GM18870 (cell line): ENCODE results near the gene EEFSEC.

Experiments used
- ATAC-seq: cut with Tn5 transposase; IDR thresholded peaks from one replicate; pipeline ENCODE4 v1.9.1; 2021; ENCODE audit warnings: moderate library complexity; ENCODE audit not compliant: unreplicated experiment

EEFSEC gene

DNA sequence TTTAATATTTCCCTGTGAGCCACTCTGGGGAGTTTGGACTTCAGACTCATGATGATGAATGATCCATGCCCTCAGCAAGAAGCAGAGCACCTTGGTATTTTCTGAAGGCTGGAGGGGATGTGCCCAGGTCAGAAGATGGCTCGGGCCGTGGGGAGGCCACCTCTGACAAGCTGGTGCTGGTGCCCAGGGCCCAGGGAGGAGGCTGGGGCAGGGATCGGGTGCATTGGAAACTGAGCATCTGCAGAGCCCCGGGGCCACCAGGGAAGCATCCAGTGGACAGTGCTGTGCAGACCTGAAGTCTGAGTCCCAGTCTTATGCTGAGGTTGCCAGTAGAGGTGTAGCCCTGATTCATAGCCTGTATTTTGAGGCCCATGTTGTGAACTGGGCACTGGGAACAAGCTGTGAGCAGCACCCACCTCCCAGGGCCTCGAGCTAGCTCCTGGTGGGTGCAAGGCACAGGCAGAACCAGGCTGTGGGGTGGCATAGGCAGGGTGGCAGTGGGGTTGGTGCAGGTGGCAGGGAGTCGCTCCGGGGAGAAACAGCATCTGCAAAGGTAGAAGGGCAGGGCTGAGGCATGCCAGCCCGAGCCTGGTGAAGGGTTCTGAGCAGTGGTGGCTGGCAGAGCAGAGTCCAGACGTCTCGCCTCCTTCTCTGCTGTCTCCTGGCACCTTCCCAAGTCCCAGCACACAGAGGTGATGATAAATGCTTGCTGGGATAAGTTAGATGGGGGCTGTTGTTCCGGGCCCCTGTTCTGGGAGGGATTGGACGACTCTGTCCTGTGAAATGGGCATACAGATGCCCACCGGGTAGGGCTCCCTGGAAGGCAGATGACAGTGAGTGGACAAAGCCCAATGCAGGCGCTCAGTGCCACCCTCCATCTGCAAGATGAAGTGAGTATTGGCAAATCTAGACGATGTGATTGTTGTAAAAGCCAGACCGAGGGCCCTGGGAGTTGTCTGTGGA lies 302.8 kb downstream of the EEFSEC start:
- ATAC-seq = no peak

DNA sequence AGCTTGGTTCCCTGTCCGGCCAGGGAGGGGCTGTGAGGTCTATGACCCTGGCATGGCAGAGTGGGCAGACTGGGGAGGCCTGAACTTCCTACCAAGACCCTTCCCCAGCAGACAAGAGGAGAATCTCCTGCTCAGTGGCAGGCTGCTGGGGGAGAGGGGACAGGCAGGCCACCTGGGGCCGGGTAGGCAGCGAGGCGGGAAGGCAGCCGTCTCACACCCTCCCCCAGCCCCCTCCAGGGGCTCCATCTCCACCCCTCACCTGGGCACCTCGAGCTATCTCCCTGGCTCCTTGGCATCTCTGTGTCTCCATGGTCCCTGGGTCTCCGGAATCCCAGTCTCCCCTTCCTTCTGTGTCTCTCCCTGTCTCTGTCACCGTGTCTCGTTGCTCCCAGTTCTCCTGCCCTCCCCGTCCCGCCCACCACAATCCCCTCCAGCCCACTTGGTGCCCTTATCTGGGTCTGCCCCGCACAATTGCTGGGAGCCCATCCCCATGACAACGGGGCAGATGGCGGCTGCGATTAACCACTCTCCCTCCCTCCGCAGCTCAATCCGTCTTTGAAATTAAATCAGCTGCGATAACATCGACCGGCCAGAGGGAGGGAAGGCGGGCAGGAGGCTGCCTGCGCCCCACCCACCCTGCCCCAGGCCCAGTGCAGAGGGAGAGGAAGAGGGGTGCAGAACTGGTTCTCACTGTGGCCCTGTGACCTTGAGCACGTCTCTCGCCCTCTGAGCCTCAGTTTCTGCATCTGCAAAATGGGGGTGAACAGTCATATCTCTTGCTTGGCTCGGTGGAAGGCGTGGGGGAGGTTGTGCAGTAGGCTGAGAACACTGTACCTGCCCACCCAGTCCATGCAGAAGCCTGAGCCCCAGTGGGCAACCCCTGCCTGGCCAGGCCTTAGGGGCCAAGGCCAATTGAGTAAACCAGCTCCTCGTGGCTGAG lies 303.8 kb downstream of the EEFSEC start:
- no peak for ATAC-seq

DNA sequence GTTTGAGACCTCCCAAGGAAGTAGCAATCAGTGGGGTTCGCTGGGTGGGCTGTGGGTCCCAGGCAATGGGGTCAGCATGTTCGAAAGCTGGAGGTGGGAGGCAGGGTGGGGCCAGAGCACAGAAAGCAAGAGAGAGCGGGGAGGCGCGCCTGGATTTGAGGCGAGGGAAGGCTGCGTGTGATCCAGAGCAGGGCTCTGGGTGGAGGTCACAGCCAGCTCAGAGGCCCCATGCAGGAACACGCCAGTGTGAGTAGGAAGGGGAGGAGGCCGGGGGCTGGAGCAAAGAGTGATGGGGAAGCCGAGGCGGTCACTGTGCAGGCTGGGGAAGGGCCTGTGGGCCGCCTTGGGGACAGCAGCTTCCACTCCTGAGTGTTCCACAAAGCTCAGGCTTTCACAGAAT lies 304.7 kb downstream of the EEFSEC start:
- ATAC-seq = no peak
